ENCODE measurements around the gene ICE2.

GRCh38 chr15:60371175-60372051 lies 107.5 kb downstream of the ICE2 start:
- TF ChIP-seq RAD21 (IDR thresholded peaks at IDR 0.05 in 1 of 2, conservative IDR thresholded peaks at IDR 0.05 in 1 of 2; ENCODE audit: low read depth in 2 of 2, low read length in 2 of 2) (no peak), POLR2AphosphoS5 (IDR thresholded peaks at IDR 0.05; ENCODE audit: low read depth, low read length) (no peak), POLR2A (IDR thresholded peaks at IDR 0.05; ENCODE audit: control extremely low read depth in 1 of 2, low read depth in 2 of 2, low read length in 2 of 2) (no peak), EZH2 (IDR thresholded peaks at IDR 0.05; ENCODE audit: low read depth, low read length, severe bottlenecking) (no peak), EP300 (IDR thresholded peaks at IDR 0.05; ENCODE audit: borderline replicate concordance in 1 of 2, low read depth in 2 of 2, low read length in 2 of 2) (no peak), KDM1A (IDR thresholded peaks at IDR 0.05; ENCODE audit: borderline replicate concordance, low read length) (no peak)
- TF ChIP-seq, protein P1, sequence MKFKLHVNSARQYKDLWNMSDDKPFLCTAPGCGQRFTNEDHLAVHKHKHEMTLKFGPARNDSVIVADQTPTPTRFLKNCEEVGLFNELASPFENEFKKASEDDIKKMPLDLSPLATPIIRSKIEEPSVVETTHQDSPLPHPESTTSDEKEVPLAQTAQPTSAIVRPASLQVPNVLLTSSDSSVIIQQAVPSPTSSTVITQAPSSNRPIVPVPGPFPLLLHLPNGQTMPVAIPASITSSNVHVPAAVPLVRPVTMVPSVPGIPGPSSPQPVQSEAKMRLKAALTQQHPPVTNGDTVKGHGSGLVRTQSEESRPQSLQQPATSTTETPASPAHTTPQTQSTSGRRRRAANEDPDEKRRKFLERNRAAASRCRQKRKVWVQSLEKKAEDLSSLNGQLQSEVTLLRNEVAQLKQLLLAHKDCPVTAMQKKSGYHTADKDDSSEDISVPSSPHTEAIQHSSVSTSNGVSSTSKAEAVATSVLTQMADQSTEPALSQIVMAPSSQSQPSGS (IDR thresholded peaks at IDR 0.05; ENCODE audit: low read length), result no peak
- TF ChIP-seq, protein P2, sequence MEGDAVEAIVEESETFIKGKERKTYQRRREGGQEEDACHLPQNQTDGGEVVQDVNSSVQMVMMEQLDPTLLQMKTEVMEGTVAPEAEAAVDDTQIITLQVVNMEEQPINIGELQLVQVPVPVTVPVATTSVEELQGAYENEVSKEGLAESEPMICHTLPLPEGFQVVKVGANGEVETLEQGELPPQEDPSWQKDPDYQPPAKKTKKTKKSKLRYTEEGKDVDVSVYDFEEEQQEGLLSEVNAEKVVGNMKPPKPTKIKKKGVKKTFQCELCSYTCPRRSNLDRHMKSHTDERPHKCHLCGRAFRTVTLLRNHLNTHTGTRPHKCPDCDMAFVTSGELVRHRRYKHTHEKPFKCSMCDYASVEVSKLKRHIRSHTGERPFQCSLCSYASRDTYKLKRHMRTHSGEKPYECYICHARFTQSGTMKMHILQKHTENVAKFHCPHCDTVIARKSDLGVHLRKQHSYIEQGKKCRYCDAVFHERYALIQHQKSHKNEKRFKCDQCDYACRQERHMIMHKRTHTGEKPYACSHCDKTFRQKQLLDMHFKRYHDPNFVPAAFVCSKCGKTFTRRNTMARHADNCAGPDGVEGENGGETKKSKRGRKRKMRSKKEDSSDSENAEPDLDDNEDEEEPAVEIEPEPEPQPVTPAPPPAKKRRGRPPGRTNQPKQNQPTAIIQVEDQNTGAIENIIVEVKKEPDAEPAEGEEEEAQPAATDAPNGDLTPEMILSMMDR (IDR thresholded peaks at IDR 0.05; ENCODE audit: control extremely low read depth in 1 of 3, insufficient read depth in 1 of 3, low read depth in 1 of 3, low read length in 3 of 3), result no peak
- TF ChIP-seq, protein P3, sequence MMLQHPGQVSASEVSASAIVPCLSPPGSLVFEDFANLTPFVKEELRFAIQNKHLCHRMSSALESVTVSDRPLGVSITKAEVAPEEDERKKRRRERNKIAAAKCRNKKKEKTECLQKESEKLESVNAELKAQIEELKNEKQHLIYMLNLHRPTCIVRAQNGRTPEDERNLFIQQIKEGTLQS (IDR thresholded peaks at IDR 0.05; ENCODE audit: insufficient read depth, low read depth, low read length), result no peak
- TF ChIP-seq, protein P4, sequence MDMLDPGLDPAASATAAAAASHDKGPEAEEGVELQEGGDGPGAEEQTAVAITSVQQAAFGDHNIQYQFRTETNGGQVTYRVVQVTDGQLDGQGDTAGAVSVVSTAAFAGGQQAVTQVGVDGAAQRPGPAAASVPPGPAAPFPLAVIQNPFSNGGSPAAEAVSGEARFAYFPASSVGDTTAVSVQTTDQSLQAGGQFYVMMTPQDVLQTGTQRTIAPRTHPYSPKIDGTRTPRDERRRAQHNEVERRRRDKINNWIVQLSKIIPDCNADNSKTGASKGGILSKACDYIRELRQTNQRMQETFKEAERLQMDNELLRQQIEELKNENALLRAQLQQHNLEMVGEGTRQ (IDR thresholded peaks at IDR 0.05; ENCODE audit: low read length), result no peak

Data from H1 (cell line).